Ammon's horn (tissue), 1 donor: ENCODE results near the gene METTL1.
"Not testable (repeated sequence)": the region's sequence is repeated elsewhere in the genome, so short reads cannot be mapped to it uniquely, and the experiment has no call there.

ENCODE experiments used
- DNase-seq: peaks from one replicate; pipeline ENCODE4 v3.0.0-alpha.2; 2016; ENCODE audit warnings: low spot score

Gene METTL1

GRCh38 chr12:57796996-57797395, 25.1 kb upstream of the METTL1 start:
- DNase-seq: no peak

DNA sequence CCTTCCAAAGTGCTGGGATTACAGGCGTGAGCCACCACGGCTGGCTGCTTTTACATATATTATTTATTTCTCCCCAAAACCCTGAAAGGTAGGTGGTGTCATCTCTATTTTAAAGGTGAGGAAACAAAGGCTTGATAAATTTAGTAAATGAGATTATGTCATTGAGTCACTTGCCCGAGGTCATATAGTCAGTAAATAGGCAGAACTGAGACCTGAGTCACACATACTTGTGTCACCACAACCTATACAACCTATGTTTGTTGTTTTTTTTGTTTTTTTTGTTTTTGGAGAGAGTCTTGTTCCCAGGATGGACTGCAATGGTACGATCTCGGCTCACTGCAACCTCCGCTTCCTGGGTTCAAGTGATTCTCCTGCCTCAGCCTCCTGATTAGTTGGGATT, 23.4 kb upstream of the METTL1 start:
- DNase-seq: no peak

DNA sequence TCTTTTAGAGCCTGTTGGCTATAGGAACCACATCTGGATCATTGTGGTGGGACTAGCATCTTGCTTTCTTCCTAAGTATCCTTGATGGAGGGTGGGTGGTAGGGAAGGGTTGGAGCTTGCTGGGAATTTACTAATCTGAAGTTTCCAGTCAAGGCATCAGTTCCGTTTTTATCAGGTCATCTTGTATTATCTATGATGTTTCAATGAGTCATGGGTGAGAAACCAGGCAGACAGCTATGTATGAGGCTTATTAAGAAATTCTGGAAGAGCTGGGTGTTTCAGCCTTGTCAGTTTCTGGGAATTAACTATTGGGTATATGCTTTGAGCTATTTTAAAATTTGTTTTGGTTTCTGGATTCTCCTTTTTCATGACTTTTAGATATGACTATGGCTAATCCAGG, 22.0 kb upstream of the METTL1 start:
- DNase-seq: no peak

GRCh38 chr12:57783861-57784260, 12.0 kb upstream of the METTL1 start:
- no peak for DNase-seq

DNA sequence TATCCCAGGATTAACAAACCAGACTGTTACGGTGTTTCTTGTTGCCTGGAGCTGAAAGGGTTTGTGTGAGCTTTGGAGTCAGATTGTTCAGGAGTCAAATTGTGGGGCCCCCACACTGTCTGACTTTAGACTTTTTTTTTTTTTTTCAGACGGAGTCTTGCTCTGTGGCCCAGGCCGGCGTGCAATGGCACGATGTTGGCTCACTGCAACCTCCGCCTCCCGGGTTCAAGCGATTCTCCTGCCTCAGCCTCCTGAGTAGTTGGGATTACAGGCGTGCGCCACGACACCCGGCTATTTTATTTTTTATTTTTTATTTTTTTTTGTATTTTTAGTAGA, 11.5 kb upstream of the METTL1 start:
- no peak for DNase-seq

GRCh38 chr12:57782608-57783465, 10.9 kb upstream of the METTL1 start, which contains the start of gene TSFM:
TSS of gene TSFM (plus strand) at chr12:57782787. CDS start at chr12:57782802, 15 bp downstream.
- peak; percentile 96 for DNase-seq

DNA sequence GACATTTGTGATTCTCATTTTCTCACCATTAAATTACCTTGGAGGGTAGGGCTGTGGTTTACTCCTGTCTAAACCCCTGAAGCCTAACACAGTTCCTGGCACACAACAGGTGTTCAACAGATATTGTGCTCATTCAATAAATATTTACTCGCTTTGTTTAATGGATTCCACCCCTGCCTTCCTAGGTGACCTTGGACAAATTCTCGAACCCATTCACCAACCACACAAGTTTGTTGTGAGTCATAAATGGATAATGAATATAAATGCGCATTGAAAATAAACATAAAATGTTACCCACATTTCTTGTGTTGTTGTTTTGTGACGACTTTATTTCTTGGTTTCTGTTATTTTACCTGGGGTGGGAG, 10.3 kb upstream of the METTL1 start:
- DNase-seq: no peak

- DNase-seq: no peak
Measured at GRCh38 chr12:57781801-57782200, 9.9 kb upstream of the METTL1 start.

GRCh38 chr12:57781244-57781643, 9.3 kb upstream of the METTL1 start:
- DNase-seq: no peak

GRCh38 chr12:57780284-57780897, 8.5 kb upstream of the METTL1 start:
- no peak for DNase-seq

DNA sequence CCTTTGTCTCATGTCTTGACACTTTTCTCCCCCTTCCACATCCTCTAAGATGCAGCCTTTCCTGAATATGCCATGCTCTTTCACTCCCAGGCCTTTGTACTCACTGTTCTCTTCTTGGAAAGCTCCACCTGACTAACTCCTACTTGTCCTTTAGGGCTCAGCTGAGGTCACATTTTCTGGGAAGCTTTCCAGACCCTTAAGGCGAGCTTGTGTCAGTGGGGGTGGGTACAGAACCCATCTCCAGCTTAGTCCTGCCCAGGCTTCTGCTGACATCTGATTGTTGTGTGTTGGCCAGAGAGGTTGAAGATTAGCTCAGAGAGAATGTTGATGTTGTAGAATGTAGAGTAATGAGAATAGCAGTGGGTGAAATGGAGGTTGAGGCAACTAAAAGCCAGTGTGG, 7.8 kb upstream of the METTL1 start:
- no peak for DNase-seq

- DNase-seq: no peak
Measured at GRCh38 chr12:57777911-57778310, 6.0 kb upstream of the METTL1 start.

DNA sequence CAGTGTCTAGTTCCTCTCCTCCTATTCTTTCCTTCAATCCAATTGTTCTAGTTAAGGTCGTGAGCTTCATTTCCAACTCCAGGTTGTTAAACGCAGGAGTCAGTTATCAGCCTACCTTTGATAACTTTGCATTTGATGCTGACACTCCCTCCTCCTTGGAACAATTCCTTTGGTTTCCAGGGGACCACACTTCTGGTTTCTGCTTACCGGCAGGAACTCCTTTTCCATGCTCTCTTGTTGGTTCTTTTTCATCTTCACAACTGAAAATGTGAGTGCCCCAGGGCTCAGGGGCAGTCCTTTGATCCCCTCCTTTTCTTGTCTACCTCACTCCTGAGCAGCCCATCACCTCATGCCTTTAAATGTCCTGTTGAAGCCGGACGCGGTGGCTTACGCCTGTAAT, 5.5 kb upstream of the METTL1 start:
- no peak for DNase-seq

- no peak for DNase-seq
Measured at GRCh38 chr12:57776247-57776587, 4.3 kb upstream of the METTL1 start.

- no peak for DNase-seq
Measured at GRCh38 chr12:57775563-57776246, 3.8 kb upstream of the METTL1 start.

- no peak for DNase-seq
Measured at GRCh38 chr12:57775044-57775443, 3.1 kb upstream of the METTL1 start.

GRCh38 chr12:57774634-57775033, 2.7 kb upstream of the METTL1 start:
- DNase-seq: not testable (repeated sequence)

DNA sequence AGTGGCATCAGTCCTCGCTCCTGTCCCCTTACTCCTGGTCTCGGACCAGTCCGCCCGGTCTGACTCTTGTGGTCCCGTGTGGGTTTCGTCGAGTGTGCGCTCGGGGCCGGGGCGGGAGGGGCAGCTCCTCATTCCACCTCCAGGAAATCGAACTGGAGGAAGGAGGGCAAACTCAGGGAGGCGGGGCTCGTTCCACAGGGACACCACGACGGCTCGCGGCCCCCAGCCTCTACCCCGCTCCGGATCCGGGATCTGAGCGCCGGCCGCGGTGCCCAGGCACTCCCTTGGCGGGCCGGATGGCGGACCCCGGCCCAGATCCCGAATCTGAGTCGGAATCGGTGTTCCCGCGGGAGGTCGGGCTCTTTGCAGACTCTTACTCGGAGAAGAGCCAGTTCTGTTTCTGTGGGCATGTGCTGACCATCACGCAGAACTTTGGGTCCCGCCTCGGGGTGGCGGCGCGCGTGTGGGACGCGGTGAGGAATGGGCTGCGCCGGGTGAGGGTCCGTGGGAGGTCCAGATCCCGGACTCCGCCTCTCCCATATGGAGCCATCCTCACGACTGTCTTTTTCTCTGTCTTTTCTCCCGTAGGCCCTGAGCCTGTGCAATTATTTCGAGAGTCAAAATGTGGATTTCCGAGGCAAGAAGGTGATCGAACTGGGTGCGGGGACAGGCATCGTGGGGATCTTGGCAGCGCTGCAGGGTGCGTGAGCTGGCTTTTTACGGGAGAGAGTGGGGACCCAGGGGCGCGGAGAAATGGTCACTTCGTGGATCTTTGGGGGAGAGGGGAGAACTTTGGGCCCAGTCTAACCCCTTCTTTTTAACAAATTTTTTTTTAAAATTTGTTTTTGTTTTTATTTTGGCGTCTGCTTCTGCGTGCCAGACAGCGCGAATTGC, 771 bp upstream of the METTL1 start, which contains the start of gene EEF1AKMT3:
Gene EEF1AKMT3, plus strand, starts transcription at position 186 of the 894 bp plus-strand sequence. Its CDS starts 111 bp downstream, at position 297.
- DNase-seq: peak; percentile 55

DNA sequence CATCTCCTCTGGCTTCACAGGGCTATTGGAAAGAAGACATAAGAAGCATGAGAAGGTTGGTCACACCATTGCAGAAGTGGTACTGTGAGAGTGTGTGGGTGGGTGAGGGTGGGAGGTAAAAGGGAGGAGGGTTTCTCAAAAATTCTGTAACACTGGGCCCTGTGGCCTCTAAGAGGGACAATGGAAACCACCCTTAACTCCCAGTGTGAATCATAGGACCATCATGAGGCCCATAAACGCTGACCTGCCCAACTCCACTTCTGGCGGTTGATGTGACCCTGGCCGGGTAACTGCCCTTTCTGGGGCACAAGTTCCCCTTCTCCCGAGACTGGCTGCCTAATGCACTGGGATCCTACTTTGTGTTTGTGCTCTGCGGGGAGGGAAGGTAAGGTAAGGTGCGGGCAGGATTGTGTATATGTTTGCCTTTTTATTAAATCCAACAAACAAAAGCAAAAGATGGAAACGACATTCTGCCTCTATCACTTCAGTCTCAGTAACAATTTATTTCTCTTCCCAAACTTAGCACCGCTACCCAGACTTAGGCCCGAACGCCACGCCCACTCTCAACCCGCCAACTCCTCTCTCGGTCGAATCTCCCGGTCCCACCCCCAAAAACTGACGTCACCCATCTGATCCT, 551 bp downstream of the METTL1 start:
- peak; percentile 83 for DNase-seq

GRCh38 chr12:57770734-57771133, 1.2 kb downstream of the METTL1 start:
- DNase-seq: no peak

GRCh38 chr12:57769594-57769993, 2.3 kb downstream of the METTL1 start:
- DNase-seq: no peak

- no peak for DNase-seq
Measured at GRCh38 chr12:57767876-57768275, 4.0 kb downstream of the METTL1 start.
